ENCODE data around the gene CRYGS.
"Not testable (repeated sequence)": the region's sequence is repeated elsewhere in the genome, so short reads cannot be mapped to it uniquely, and the experiment has no call there.

The CRYGS gene

GRCh38 chr3:186544281-186544680 is at the start of gene CRYGS:
Gene CRYGS, minus strand, starts transcription at chr3:186544380. Its CDS starts 54 bp downstream, at chr3:186544326.
- DNase-seq (ENCODE audit: low spot score): no peak

GRCh38 chr3:186593862-186594261 is 49.7 kb upstream of the CRYGS start:
- no peak for DNase-seq (ENCODE audit: low spot score)

GRCh38 chr3:186592682-186593081 is 48.5 kb upstream of the CRYGS start:
- DNase-seq (ENCODE audit: low spot score): no peak

GRCh38 chr3:186590580-186591295 is 46.6 kb upstream of the CRYGS start:
- no peak for DNase-seq (ENCODE audit: low spot score)

DNA sequence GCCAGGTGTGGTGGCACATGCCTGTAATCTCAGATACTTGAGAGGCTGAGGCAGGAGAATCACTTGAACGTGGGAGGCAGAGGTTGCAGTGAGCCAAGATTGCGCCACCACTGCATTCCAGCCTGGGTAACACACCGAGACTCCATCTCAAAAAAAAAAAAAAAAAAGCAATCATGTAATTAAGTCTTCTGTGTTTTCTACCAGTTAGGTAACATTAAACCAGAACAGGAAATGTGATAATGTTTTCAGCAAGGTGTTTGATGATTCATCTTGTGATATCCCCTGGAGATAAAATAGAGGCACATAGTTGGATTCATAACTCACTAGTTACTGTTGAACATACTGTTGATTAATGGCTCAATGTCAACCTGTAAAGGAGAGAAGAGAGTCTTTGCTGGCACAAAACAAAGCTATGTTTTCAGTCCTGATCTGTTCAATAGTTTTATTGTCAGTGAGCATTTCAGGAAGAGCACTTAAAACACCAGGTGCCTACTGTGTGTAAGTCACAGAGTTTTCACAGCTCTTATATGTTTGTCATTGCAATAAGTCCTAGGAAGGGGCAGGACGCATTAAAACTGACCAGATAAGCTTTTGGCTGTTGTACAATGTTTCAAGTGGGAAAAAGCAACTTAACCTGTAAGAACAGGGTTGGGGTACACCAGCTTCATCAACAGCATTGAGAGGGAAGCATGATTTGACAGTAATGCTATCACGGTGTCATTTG is 45.8 kb upstream of the CRYGS start:
- DNase-seq (ENCODE audit: low spot score): no peak

DNA sequence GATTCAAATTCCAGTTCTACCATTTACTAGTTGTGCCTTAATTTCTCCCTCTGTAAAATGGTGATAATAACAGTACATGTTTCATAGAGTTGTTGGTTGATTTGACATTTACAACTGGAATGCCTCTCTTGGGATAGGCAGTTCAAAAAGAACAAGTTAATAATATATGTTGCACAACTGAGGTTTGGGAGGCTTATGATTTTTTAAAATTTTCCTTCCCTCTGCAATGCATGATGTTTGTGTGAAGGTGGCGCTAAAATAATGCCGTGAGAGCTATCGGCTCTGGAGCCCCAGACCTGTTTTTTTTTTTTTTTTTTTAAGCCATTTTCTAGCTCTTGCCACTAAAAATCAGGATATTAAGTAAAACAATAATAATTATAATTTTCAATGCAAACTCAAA is 44.9 kb upstream of the CRYGS start:
- no peak for DNase-seq (ENCODE audit: low spot score)

DNA sequence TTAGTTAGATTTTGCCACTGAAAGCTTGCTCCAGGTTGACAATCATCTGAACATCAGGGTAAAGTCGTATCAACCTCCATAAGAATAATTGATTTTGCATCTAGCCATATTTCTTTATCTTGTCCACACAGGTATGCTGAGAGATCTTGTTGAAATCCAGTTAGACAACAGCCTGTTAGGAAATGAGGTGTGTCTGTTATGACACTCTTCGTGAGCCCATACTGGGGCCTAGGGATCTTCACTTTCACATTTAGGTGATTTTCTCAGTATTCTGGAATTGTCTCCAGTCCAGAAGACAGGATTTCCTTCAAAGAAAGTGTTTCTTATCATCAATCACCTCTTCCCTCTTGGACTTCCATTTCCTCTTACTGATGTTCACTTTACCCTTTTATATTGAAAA is 44.5 kb upstream of the CRYGS start:
- DNase-seq (ENCODE audit: low spot score): no peak

- DNase-seq (ENCODE audit: low spot score): no peak
These were observed 43.0 kb upstream of the CRYGS start for GRCh38 chr3:186587183-186587582.

- not testable (repeated sequence) for DNase-seq (ENCODE audit: low spot score)
These were observed 42.1 kb upstream of the CRYGS start for GRCh38 chr3:186586245-186586644.

- peak; percentile 33 for DNase-seq (ENCODE audit: low spot score)
These were observed 39.7 kb upstream of the CRYGS start for GRCh38 chr3:186583831-186584230.

- DNase-seq (ENCODE audit: low spot score): no peak
These were observed 38.4 kb upstream of the CRYGS start for GRCh38 chr3:186582541-186582940.

DNA sequence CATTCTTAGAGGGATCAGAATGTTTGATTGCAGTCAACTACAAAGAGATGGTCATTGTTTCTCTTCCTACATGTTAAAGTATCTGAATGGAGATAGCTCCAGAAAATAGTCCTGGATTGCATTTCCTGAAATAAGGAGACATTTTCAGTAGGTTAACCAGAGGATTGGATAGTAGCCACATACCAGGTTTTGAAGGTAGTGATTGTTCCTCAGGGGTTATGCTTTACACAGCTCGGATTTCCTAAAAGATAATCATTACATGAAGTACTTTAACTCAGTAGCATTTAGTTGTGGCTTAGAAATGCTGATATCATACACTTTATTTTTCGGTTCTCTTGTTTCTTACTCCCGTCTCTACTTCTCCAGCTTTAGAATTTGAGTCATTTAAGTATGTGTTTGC is 36.6 kb upstream of the CRYGS start:
- DNase-seq (ENCODE audit: low spot score): no peak

DNA sequence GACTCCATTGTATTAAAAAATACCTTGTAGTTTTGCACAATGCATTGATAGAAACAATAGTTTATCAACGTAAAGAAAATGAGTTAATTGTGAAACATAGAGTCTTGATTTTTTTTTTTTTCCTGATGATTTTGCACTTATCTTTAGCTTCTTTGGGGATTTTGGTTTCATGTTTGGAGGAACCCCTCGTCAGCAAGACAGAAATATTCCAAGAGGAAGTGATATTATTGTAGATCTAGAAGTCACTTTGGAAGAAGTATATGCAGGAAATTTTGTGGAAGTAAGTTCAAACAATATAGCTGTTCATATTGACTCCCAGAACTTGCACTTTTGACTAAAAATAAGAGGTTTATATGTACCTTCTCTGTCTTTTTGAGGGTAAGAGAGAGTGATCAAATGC is 33.3 kb upstream of the CRYGS start:
- DNase-seq (ENCODE audit: low spot score): no peak

DNA sequence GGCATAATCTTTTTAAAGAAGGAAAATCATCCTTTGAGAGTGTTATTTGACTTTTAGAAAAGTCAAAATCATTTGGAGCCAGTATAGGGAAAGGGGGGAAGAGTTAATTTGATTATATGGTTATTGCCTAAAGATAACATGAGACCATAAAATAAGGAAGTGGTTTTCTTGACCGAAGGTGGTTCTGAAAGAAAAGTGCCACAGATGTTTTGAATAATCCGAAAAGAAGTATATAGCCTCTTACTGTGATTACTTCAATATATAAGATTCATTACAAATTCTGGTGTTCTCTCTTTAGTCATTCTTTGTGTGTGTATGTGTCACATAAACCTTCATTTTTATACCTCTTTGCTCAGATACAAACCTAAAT is 27.4 kb upstream of the CRYGS start:
- DNase-seq (ENCODE audit: low spot score): no peak

DNA sequence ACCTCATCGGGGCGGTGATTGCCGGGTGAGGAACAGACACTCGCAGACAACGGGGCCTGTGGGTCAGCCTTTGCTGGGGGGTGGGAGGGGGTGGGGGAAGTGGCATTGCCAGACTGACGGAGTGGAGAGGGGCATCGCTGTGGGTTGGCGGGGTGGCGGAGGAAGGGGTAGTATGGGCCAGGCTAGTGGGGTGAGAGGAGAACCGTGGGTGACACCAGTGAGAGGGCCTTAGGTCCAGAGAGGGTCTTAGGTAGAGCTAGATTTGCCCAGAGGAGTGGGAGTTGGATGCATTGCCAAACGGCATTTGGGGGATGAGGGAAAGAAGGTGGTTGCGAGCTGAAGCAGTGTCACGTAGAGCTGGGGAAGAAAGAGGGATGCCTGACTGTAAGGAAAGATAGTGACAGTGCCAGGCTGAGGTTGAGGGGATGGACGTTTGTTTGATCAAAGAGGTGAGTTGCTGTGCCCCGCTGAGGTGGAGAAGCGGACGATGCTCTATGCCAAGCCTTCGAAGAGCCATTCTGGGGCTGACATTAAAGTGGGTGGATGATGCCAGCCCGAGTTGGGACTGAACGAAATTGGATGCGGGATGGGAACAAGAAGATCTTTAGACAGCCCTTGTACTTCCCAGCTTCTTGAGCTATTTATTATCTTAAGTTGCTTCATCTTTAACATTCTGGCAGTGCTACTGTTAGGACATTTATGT is 26.9 kb upstream of the CRYGS start:
- DNase-seq (ENCODE audit: low spot score): no peak

DNA sequence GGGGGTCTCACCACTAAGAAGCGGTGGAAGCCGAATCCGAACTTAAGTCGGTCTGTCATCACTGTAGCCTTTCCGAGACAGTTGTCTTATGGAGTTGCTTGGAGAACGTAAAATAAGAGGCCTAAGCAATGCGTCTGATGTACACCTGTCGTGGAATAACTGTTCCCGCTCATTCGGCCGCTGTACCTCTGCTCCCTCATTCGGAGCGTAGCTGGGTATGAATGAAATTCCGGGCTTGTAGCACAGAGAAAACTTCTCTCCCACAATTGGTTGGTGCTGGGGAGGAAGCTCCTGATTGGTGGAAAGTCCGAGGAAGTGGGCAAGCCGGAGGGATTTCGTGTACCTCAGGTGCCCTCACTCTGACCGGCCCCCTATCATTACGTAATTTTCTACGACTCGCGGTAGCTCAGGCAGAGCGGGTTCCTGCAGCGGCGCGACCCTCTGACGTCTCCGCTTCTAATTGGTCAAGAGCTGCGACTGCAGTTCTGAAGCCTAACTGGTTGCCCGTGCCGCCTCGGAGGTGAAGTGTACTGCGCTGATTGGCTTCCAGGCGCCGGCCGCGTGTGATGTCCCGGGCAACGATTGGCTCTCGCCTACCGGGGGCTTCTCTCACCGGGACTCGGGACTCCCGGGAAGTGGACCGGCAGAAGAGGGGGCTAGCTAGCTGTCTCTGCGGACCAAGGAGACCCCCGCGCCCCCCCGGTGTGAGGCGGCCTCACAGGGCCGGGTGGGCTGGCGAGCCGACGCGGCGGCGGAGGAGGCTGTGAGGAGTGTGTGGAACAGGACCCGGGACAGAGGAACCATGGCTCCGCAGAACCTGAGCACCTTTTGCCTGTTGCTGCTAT is 26.1 kb upstream of the CRYGS start, which contains the start of gene DNAJB11:
Gene DNAJB11, plus strand, starts transcription at position 625 of the 845 bp plus-strand sequence. Its CDS starts 178 bp downstream, at position 803.
- DNase-seq (ENCODE audit: low spot score): peak; percentile 98

GRCh38 chr3:186569779-186570095 is 25.6 kb upstream of the CRYGS start:
- DNase-seq (ENCODE audit: low spot score): no peak

GRCh38 chr3:186569361-186569760 is 25.2 kb upstream of the CRYGS start:
- not testable (repeated sequence) for DNase-seq (ENCODE audit: low spot score)

DNA sequence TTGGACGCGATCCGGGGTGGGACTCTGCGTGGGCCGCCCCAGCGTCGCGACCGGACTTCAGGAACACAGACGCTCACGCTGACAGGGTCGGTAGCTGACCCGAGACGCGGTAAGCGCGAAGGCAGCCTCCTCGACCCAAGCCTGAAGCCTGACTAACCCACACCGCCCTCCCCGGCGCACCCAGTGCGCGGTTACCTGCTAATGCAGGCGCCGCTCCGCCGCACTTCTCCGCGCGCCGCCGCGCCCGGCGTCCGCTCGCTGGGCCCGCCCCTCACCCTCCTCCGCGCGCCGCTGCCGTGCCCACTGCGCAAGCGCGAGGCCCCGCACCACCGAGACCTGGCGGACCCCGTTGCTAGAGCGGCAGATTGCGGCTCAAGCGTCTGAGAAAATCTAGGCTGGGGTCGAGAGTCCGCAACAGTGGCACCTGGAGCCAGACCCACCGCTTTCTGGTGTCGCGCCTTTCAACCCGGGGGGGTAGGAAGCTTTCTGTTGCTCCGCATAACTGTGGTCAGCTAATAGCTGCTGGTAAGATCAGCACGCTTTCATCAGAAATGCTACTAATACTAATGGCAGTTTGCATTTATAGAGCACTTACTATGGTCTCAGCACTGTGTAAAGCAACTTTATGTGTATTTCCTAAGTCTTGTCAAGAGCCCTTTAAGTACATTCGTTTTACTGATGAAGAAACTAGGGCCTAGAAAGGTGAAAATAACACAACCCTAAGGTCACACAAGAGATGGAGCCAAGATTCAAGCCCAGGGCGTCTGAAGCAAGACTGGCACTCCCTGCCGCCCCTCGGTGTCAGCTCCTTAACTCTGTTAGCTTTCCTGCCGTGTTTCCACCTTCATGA is 23.1 kb upstream of the CRYGS start, which contains the start of gene TBCCD1:
Gene TBCCD1, minus strand, starts transcription at position 268 of the 850 bp plus-strand sequence. CDS start 3,010 bp downstream, outside the sequence.
- DNase-seq (ENCODE audit: low spot score): peak; percentile 95

- DNase-seq (ENCODE audit: low spot score): no peak
These were observed 22.5 kb upstream of the CRYGS start for GRCh38 chr3:186566772-186567071.

GRCh38 chr3:186564586-186564985 is 20.4 kb upstream of the CRYGS start:
- no peak for DNase-seq (ENCODE audit: low spot score)

All from AG08396 (cell line).